Brain microvascular endothelial cell (primary cell): ENCODE measurements around the gene THSD4.

Experiments
- DNase-seq: peaks from one replicate; pipeline ENCODE4 v3.0.0-alpha.2; 2020
- H3K27ac ChIP-seq: fragments of 250-450 bp; sonication (Bioruptor Pico); 2 replicates; pipeline ENCODE4 v1.5.1; 2020; ENCODE audit warnings: mild to moderate bottlenecking, moderate library complexity
- H3K27me3 ChIP-seq: fragments of 250-450 bp; sonication (Bioruptor Pico); replicated peaks from 2 replicates; pipeline ENCODE4 v1.5.1; 2020; ENCODE audit warnings: mild to moderate bottlenecking
- H3K36me3 ChIP-seq: fragments of 250-450 bp; sonication (Bioruptor Pico); replicated peaks from 2 replicates; pipeline ENCODE4 v1.5.1; 2020; ENCODE audit warnings: mild to moderate bottlenecking
- H3K4me3 ChIP-seq: 2 replicates; pipeline ENCODE4 v1.5.1; 2011; ENCODE audit warnings: low read depth, mild to moderate bottlenecking, control low read depth, low read length, moderate library complexity
- in situ Hi-C: cut with HindIII; loops from 2 replicates; pipeline ENCODE4 v1.10.0; 2017; ENCODE audit warnings: low sequenced_read_pairs, low pct_ligation_motif_present
- TF ChIP-seq, protein P1 (sequence below): IDR thresholded peaks from 2 replicates; pipeline ENCODE4 v1.5.1; 2011; ENCODE audit warnings: low read depth, mild to moderate bottlenecking, moderate library complexity, low read length, control low read depth, inconsistent platforms; ENCODE audit errors: missing control alignments

THSD4 gene

DNA sequence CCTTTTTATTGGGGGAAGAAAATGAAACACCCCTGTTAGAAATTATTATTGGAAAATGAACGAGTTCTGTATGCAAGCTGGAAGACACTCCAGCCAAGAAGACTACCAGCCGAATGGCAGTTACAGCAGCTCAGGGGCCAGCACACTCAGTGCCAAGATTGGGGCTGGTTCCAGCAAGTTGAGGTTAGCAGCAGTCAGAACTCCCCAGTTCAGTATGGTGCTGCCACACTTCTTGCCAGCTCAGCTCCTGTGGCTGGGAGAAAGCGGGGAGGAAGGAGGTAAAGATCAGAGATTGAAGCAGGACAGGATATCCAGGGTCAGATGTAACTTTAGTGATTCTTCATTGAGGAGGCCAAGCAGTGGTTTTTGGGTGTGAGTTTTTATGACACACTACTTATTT is 414.8 kb downstream of the THSD4 start:
- H3K36me3 ChIP-seq: no peaks in the 10 kb centered on the region
- no peaks in the 10 kb centered on the region for H3K27me3 ChIP-seq
- in situ Hi-C loops: no loop called here
- no peak overlapping the region for H3K4me3 ChIP-seq
- TF ChIP-seq, protein P1, sequence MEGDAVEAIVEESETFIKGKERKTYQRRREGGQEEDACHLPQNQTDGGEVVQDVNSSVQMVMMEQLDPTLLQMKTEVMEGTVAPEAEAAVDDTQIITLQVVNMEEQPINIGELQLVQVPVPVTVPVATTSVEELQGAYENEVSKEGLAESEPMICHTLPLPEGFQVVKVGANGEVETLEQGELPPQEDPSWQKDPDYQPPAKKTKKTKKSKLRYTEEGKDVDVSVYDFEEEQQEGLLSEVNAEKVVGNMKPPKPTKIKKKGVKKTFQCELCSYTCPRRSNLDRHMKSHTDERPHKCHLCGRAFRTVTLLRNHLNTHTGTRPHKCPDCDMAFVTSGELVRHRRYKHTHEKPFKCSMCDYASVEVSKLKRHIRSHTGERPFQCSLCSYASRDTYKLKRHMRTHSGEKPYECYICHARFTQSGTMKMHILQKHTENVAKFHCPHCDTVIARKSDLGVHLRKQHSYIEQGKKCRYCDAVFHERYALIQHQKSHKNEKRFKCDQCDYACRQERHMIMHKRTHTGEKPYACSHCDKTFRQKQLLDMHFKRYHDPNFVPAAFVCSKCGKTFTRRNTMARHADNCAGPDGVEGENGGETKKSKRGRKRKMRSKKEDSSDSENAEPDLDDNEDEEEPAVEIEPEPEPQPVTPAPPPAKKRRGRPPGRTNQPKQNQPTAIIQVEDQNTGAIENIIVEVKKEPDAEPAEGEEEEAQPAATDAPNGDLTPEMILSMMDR: no peak
- no peak for DNase-seq
- H3K27ac ChIP-seq: no peak overlapping the region

DNA sequence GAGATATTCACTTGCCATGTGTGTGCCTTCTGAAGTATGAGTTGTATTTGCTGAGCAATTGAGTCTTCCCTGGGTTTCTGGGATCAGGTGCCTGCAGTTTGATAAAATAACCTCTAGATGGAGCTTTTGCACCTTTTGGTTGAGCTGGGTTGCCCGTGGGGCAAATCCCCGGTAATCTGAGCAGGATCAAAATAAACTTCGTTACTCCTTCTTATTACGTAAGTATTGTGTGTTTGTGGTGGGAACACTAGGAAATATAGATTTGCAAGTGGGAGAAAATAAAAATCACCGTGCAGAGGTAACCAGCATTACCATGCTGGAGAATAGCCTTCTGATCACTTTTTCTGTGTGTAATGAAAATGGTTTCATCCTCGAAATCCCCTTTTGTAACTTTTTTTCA is 417.7 kb downstream of the THSD4 start:
- H3K36me3 ChIP-seq: no peaks in the 10 kb centered on the region
- DNase-seq: peak; percentile 15
- no peaks in the 10 kb centered on the region for H3K27me3 ChIP-seq
- no peak overlapping the region for H3K4me3 ChIP-seq
- in situ Hi-C loops: no loop called here
- TF ChIP-seq, protein P1: peak; percentile 79
- no peak overlapping the region for H3K27ac ChIP-seq

DNA sequence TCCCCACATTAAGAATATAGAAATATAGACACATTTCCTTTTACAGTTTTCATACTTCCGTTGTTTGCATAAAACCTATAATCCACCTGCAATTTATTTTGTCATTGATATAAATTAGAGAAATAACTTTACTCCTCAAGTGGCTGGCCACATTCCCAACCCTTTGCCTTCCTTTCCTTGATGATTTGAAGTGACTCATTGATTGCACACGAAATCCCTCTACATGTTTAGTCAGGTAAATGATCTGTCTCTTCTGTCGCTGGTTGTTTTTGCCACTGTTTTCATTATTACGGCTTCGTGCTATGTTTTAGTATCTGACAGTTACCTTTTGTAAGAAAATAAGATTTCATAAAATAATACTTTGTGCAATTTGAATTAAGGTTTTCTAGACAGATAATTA is 422.9 kb downstream of the THSD4 start:
- Histone ChIP-seq H3K4me3 (no peak overlapping the region), H3K27ac (no peak overlapping the region), H3K36me3 (no peaks in the 10 kb centered on the region), H3K27me3 (no peaks in the 10 kb centered on the region)
- TF ChIP-seq, protein P1: no peak
- DNase-seq: no peak
- in situ Hi-C loops: no loop called here

DNA sequence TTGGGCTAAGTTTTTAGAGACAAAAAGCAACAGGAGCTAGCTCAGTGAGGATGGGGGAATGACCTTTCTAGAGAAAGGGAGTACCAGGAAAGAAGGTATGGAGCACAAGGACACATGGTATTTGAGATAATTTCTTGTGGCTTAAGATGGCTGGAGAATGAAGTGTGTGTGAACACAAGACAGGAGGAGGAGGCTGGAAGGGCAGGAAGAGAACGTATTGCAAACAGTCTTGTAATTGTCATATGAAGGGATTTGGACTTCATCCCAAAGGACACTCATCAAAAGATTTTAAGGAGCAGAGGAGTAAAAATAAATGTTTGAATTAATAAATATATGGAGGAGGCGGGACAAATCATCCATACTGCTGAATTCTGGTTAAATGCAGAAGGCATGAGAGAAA is 426.5 kb downstream of the THSD4 start:
- no peaks in the 10 kb centered on the region for H3K27me3 ChIP-seq
- H3K27ac ChIP-seq: no peak overlapping the region
- H3K36me3 ChIP-seq: no peaks in the 10 kb centered on the region
- DNase-seq: no peak
- in situ Hi-C loops: no loop called here
- no peak overlapping the region for H3K4me3 ChIP-seq
- TF ChIP-seq, protein P1: no peak

DNA sequence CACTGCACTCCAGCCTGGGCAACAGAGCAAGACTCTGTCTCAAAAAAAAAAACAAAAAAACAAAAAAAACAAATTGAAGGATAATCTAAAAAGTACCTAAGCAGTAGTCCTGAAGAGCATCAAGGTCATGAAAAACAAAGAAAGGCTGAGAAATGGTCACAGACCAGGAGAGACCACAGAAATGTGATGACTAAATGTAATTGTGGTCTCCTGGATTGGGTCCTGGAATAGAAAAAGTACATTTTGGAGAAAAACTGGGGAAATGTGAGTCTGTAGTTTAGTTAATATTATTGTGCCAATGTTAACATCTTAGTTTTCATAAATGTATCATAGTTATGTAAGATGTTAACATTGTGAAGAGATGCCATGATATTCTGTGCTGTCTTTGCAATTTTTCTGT is 427.6 kb downstream of the THSD4 start:
- H3K27ac ChIP-seq: no peak overlapping the region
- TF ChIP-seq, protein P1: no peak
- DNase-seq: no peak
- in situ Hi-C loops: no loop called here
- no peak overlapping the region for H3K4me3 ChIP-seq
- H3K36me3 ChIP-seq: no peaks in the 10 kb centered on the region
- H3K27me3 ChIP-seq: no peaks in the 10 kb centered on the region

DNA sequence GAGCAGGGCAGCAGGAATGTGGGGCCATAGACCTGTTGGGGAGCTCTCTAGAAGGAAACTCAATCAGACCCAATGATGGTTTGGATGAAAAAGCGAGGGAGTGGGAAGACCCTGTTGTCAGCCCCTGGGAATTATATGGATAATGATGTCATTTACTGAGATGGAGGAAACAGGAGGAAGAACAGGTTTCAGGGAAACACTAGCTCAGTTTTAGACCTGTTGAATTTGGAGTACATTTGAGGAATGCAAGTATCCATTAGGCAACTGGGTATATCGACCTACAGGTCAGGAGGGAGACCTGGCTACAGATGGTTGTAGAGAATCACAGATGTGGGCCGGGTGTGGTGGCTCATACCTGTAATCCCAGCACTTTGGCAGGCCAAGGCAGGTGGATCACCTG is 428.1 kb downstream of the THSD4 start:
- DNase-seq: no peak
- Histone ChIP-seq H3K36me3 (no peaks in the 10 kb centered on the region), H3K27ac (no peak overlapping the region), H3K4me3 (no peak overlapping the region), H3K27me3 (no peaks in the 10 kb centered on the region)
- TF ChIP-seq, protein P1: no peak
- in situ Hi-C loops: no loop called here
